IMR-90 (cell line): ENCODE results near the gene NPAS3. TPM values are rescaled to one million over a fixed set of nuclear protein-coding genes. Genes with fewer than 3 reads are reported as not detected.

Experiments used
- ATAC-seq: fragments of 200-7000 bp; cut with Tn5 transposase; 2 replicates; pipeline ENCODE4 v1.9.1; 2020; ENCODE audit warnings: low read depth, mild to moderate bottlenecking, moderate library complexity
- BruUV-seq: library from RNA; stranded (reverse); fragments of 400-500 nt; replicated peaks from 2 replicates; lab custom pipeline; 2021; lab: Mats Ljungman, UMichigan
- CTCF ChIA-PET: fragments of 300-600 bp; formaldehyde crosslinking; extraction: SDS; loops from one replicate; lab custom pipeline; 2021; ENCODE audit warnings: antibody characterized with exemption; lab: Yijun Ruan, JAX
- POLR2A ChIA-PET: fragments of 300-600 bp; sonication (Branson Sonifier 250); formaldehyde crosslinking; loops from one replicate; lab custom pipeline; 2022; ENCODE audit warnings: antibody characterized with exemption; ENCODE audit not compliant: unreplicated experiment; lab: Charles Lee
- DNase-seq: peaks from one replicate; pipeline ENCODE4 v3.0.0; 2013
- H2AFZ ChIP-seq: replicated peaks from 2 replicates; pipeline ENCODE3; 2013; ENCODE audit warnings: low read length, mild to moderate bottlenecking; ENCODE audit not compliant: poor library complexity
- H2AK5ac ChIP-seq: 2 replicates; pipeline ENCODE4 v1.6.1; 2013; ENCODE audit warnings: low read depth, low read length, inconsistent platforms
- H2AK9ac ChIP-seq: replicated peaks from 2 replicates; pipeline ENCODE3; 2013; ENCODE audit warnings: mild to moderate bottlenecking, low read depth, low read length, moderate library complexity; ENCODE audit not compliant: poor library complexity
- H2BK120ac ChIP-seq: 2 replicates; pipeline ENCODE4 v1.6.1; 2013; ENCODE audit warnings: low read depth, low read length, inconsistent platforms
- H2BK15ac ChIP-seq: 3 replicates; pipeline ENCODE4 v1.6.1; 2013; ENCODE audit warnings: low read depth, low read length, inconsistent platforms
- H2BK20ac ChIP-seq: 2 replicates; pipeline ENCODE4 v1.6.1; 2013; ENCODE audit warnings: low read depth, mild to moderate bottlenecking, inconsistent platforms, low read length, moderate library complexity
- H2BK5ac ChIP-seq: 2 replicates; pipeline ENCODE4 v1.6.1; 2013; ENCODE audit warnings: mild to moderate bottlenecking, low read depth, low read length, inconsistent platforms; ENCODE audit not compliant: poor library complexity, severe bottlenecking
- H3K14ac ChIP-seq: replicated peaks from 2 replicates; pipeline ENCODE4 v1.6.1; 2013; ENCODE audit warnings: low read depth, low read length, inconsistent platforms
- H3K18ac ChIP-seq: 2 replicates; pipeline ENCODE4 v1.6.1; 2013; ENCODE audit warnings: low read depth, low read length, control low read depth
- H3K23ac ChIP-seq: 2 replicates; pipeline ENCODE4 v1.6.1; 2013; ENCODE audit warnings: low read depth, low read length, inconsistent platforms
- H3K27ac ChIP-seq: 2 replicates; pipeline ENCODE4 v1.5.1; 2013; ENCODE audit warnings: mild to moderate bottlenecking, control low read depth, low read length; ENCODE audit not compliant: insufficient read depth
- H3K27me3 ChIP-seq: 2 replicates; pipeline ENCODE4 v1.6.1; 2013; ENCODE audit warnings: low read length; ENCODE audit not compliant: control insufficient read depth, insufficient read depth
- H3K36me3 ChIP-seq: 2 replicates; pipeline ENCODE4 v1.6.1; 2013; ENCODE audit warnings: low read length, mixed read lengths; ENCODE audit not compliant: control insufficient read depth, insufficient read depth
- H3K4ac ChIP-seq: 2 replicates; pipeline ENCODE4 v1.6.1; 2013; ENCODE audit warnings: low read depth, low read length, inconsistent platforms
- H3K4me1 ChIP-seq: 2 replicates; pipeline ENCODE4 v1.6.1; 2013; ENCODE audit warnings: low read length, mixed read lengths; ENCODE audit not compliant: control insufficient read depth, insufficient read depth
- H3K4me2 ChIP-seq: 2 replicates; pipeline ENCODE4 v1.6.1; 2013; ENCODE audit warnings: low read depth, mild to moderate bottlenecking, control low read depth, low read length, moderate library complexity
- H3K4me3 ChIP-seq: 2 replicates; pipeline ENCODE4 v1.5.1; 2013; ENCODE audit warnings: low read depth, mild to moderate bottlenecking, control low read depth, low read length, moderate library complexity; ENCODE audit not compliant: insufficient read depth
- H3K56ac ChIP-seq: 2 replicates; pipeline ENCODE4 v1.6.1; 2013; ENCODE audit warnings: low read length, inconsistent platforms; ENCODE audit not compliant: insufficient read depth; ENCODE audit errors: extremely low read depth
- H3K79me1 ChIP-seq, 2 experiments: 2 replicates each; pipeline ENCODE4 v1.6.1; 2013; ENCODE audit warnings: low read length in 2 of 2, inconsistent platforms in 1 of 2, low read depth in 1 of 2
- H3K9ac ChIP-seq: 2 replicates; pipeline ENCODE4 v1.6.1; 2013; ENCODE audit warnings: low read depth, low read length, control low read depth
- H3K9me1 ChIP-seq: 2 replicates; pipeline ENCODE4 v1.6.1; 2013; ENCODE audit warnings: low read length, inconsistent platforms; ENCODE audit not compliant: insufficient read depth
- H3K9me3 ChIP-seq: 2 replicates; pipeline ENCODE4 v1.6.1; 2013; ENCODE audit warnings: low read length; ENCODE audit not compliant: control insufficient read depth, insufficient read depth
- H4K20me1 ChIP-seq: 2 replicates; pipeline ENCODE4 v1.6.1; 2013; ENCODE audit warnings: low read length, inconsistent platforms; ENCODE audit not compliant: insufficient read depth
- H4K5ac ChIP-seq: 2 replicates; pipeline ENCODE4 v1.6.1; 2013; ENCODE audit warnings: mild to moderate bottlenecking, low read depth, low read length, control low read depth
- H4K8ac ChIP-seq, 2 experiments: 2 replicates each; pipeline ENCODE4 v1.6.1; 2013; ENCODE audit warnings: low read depth in 2 of 2, low read length in 2 of 2, control low read depth in 1 of 2, inconsistent platforms in 1 of 2
- H4K91ac ChIP-seq: 2 replicates; pipeline ENCODE4 v1.6.1; 2013; ENCODE audit warnings: low read depth, low read length, inconsistent platforms; ENCODE audit not compliant: insufficient read depth
- BHLHE40 ChIP-seq: fragments of 150-350 bp; IDR thresholded peaks from 2 replicates; pipeline ENCODE4 v1.6.1; 2016; ENCODE audit warnings: mild to moderate bottlenecking, low read depth, low read length
- CEBPB ChIP-seq: IDR thresholded peaks from 2 replicates; pipeline ENCODE4 v1.6.1; 2012; ENCODE audit warnings: low read depth, low read length, improper control_type of control experiment
- CHD1 ChIP-seq: IDR thresholded peaks from 2 replicates; pipeline ENCODE4 v1.6.1; 2012; ENCODE audit warnings: low read depth, low read length, improper control_type of control experiment
- CTCF ChIP-seq: conservative IDR thresholded peaks from 2 replicates; pipeline ENCODE4 v1.5.1; 2012; ENCODE audit warnings: mild to moderate bottlenecking, low read depth, low read length, improper control_type of control experiment
- ELK1 ChIP-seq: fragments of 150-350 bp; IDR thresholded peaks from 2 replicates; pipeline ENCODE4 v1.6.1; 2016; ENCODE audit warnings: low read depth, mild to moderate bottlenecking, low read length, moderate library complexity, borderline replicate concordance
- FOS ChIP-seq: fragments of 150-350 bp; IDR thresholded peaks from 2 replicates; pipeline ENCODE4 v1.6.1; 2016; ENCODE audit warnings: low read depth, low read length
- MXI1 ChIP-seq: IDR thresholded peaks from 2 replicates; pipeline ENCODE4 v1.6.1; 2012; ENCODE audit warnings: low read depth, mild to moderate bottlenecking, low read length, moderate library complexity, borderline replicate concordance
- NFE2L2 ChIP-seq: fragments of 150-350 bp; IDR thresholded peaks from 2 replicates; pipeline ENCODE4 v1.6.1; 2016; ENCODE audit warnings: low read depth, mild to moderate bottlenecking, low read length
- POLR2A ChIP-seq: IDR thresholded peaks from 2 replicates; pipeline ENCODE4 v1.6.1; 2012; ENCODE audit warnings: mild to moderate bottlenecking, low read depth, low read length
- RAD21 ChIP-seq: IDR thresholded peaks from 2 replicates; pipeline ENCODE4 v1.6.1; 2012; ENCODE audit warnings: low read length, improper control_type of control experiment
- RFX5 ChIP-seq: IDR thresholded peaks from 2 replicates; pipeline ENCODE4 v1.8.0; 2012; ENCODE audit warnings: low read depth, mild to moderate bottlenecking, low read length, moderate library complexity
- SMC3 ChIP-seq: fragments of 150-350 bp; IDR thresholded peaks from 2 replicates; pipeline ENCODE4 v1.6.1; 2016; ENCODE audit warnings: low read depth, mild to moderate bottlenecking, antibody characterized with exemption, low read length, moderate library complexity
- USF2 ChIP-seq: fragments of 150-350 bp; IDR thresholded peaks from 2 replicates; pipeline ENCODE4 v1.6.1; 2017; ENCODE audit warnings: mild to moderate bottlenecking, antibody characterized with exemption, low read length, low read depth
- WGBS, 2 experiments: methylation state at CpG; one replicate each; pipeline versions ENCODE4 v1.1.5 to v1.1.7; 2013; ENCODE audit warnings: missing lambda C conversion rate in 2 of 2; ENCODE audit not compliant: insufficient read length in 1 of 2; ENCODE audit errors: extremely low coverage in 2 of 2; 5-methylcytosine and 5-hydroxymethylcytosine counted together
- dilution Hi-C: fragments of 300-500 bp; cut with HindIII; formaldehyde crosslinking; loops from one replicate; pipeline ENCODE4 v1.14.3; 2018; ENCODE audit warnings: low sequenced_read_pairs; ENCODE audit not compliant: unreplicated experiment
- in situ Hi-C: fragments of 300-500 bp; cut with MboI; formaldehyde crosslinking; loops from 3 replicates; pipeline ENCODE4 v1.14.3; 2019; ENCODE audit warnings: low sequenced_read_pairs, inconsistent platforms, mixed read lengths
- intact Hi-C: fragments of 100-400 bp; cut with micrococcal nuclease; formaldehyde crosslinking; loops from 2 replicates; pipeline ENCODE4 v1.10.0; 2022
- polyA plus RNA-seq, 3 experiments: library from polyadenylated mRNA; depleted of rRNA; stranded (reverse); fragments of >200 nt; gene quantifications; 2 replicates each; pipeline ENCODE4 v1.2.3, GENCODE V29; 2012; ENCODE audit warnings: low replicate concordance in 1 of 3
- total RNA-seq: library from RNA; depleted of rRNA; stranded (reverse); fragments of >200 nt; gene quantifications from 2 replicates; pipeline ENCODE4 v1.2.3, GENCODE V29; 2012

Gene NPAS3
- total and polyA plus RNA-seq, 2 of the 4 experiments (the other 2 are of a cell fraction) = not detected

GRCh38 chr14:33250963-33251362, 312.3 kb downstream of the NPAS3 start:
- no peak overlapping the region for H2BK15ac ChIP-seq
- H3K4ac ChIP-seq = no peak overlapping the region
- no peaks in the 10 kb centered on the region for H3K27me3 ChIP-seq
- no peak overlapping the region for H3K4me3 ChIP-seq
- TF ChIP-seq BHLHE40 (no peak), RFX5 (no peak), NFE2L2 (no peak), CTCF (no peak), SMC3 (no peak), FOS (no peak), POLR2A (no peak), RAD21 (no peak), CEBPB (no peak), CHD1 (no peak), MXI1 (no peak), USF2 (no peak), ELK1 (no peak)
- H3K18ac ChIP-seq = no peak overlapping the region
- CTCF ChIA-PET = no interaction called here
- no peaks in the 10 kb centered on the region for H3K79me1 ChIP-seq
- H3K36me3 ChIP-seq = no peaks in the 10 kb centered on the region
- no peak overlapping the region for H3K14ac ChIP-seq
- H2AK9ac ChIP-seq = no peak overlapping the region
- no peak overlapping the region for H3K4me2 ChIP-seq
- ATAC-seq = no peak
- H3K56ac ChIP-seq = no peak overlapping the region
- no CpG with 5 or more reads among the region's 2 CpGs for WGBS, 2 experiments
- in situ Hi-C loops = no loop called here
- no peak overlapping the region for H2BK20ac ChIP-seq
- no peak overlapping the region for H3K23ac ChIP-seq
- dilution Hi-C loops = no loop called here
- POLR2A ChIA-PET = no interaction called here
- H4K5ac ChIP-seq = no peak overlapping the region
- H4K20me1 ChIP-seq = no peaks in the 10 kb centered on the region
- no peak overlapping the region for H2BK5ac ChIP-seq
- no peaks in the 10 kb centered on the region for H3K4me1 ChIP-seq
- no peaks in the 10 kb centered on the region for H3K9me3 ChIP-seq
- H2BK120ac ChIP-seq = no peak overlapping the region
- H3K9me1 ChIP-seq = no peaks in the 10 kb centered on the region
- intact Hi-C loops = no loop called here
- H3K27ac ChIP-seq = no peak overlapping the region
- BruUV-seq = no TSS peak
- H3K9ac ChIP-seq = no peak overlapping the region
- H4K8ac ChIP-seq = no peak overlapping the region
- no peak overlapping the region for H4K91ac ChIP-seq
- H2AK5ac ChIP-seq = no peak overlapping the region
- DNase-seq = no peak
- H2AFZ ChIP-seq = no peak overlapping the region
